Brain microvascular endothelial cell (primary cell): Measurements from ENCODE around the gene MAP4K5.
A peak's percentile ranks its signal among the peaks of the same experiment; 100 is the strongest.
"Not testable (repeated sequence)": the region's sequence is repeated elsewhere in the genome, so short reads cannot be mapped to it uniquely, and the experiment has no call there.

Experiments
- DNase-seq: peaks from one replicate; pipeline ENCODE4 v3.0.0-alpha.2; 2020
- H3K27ac ChIP-seq: fragments of 250-450 bp; sonication (Bioruptor Pico); 2 replicates; pipeline ENCODE4 v1.5.1; 2020; ENCODE audit warnings: mild to moderate bottlenecking, moderate library complexity
- H3K27me3 ChIP-seq: fragments of 250-450 bp; sonication (Bioruptor Pico); replicated peaks from 2 replicates; pipeline ENCODE4 v1.5.1; 2020; ENCODE audit warnings: mild to moderate bottlenecking
- H3K36me3 ChIP-seq: fragments of 250-450 bp; sonication (Bioruptor Pico); replicated peaks from 2 replicates; pipeline ENCODE4 v1.5.1; 2020; ENCODE audit warnings: mild to moderate bottlenecking
- H3K4me3 ChIP-seq: 2 replicates; pipeline ENCODE4 v1.5.1; 2011; ENCODE audit warnings: low read depth, mild to moderate bottlenecking, control low read depth, low read length, moderate library complexity
- in situ Hi-C: cut with HindIII; loops from 2 replicates; pipeline ENCODE4 v1.10.0; 2017; ENCODE audit warnings: low sequenced_read_pairs, low pct_ligation_motif_present
- TF ChIP-seq, protein P1 (sequence below): IDR thresholded peaks from 2 replicates; pipeline ENCODE4 v1.5.1; 2011; ENCODE audit warnings: low read depth, mild to moderate bottlenecking, moderate library complexity, low read length, control low read depth, inconsistent platforms; ENCODE audit errors: missing control alignments

Gene MAP4K5

DNA sequence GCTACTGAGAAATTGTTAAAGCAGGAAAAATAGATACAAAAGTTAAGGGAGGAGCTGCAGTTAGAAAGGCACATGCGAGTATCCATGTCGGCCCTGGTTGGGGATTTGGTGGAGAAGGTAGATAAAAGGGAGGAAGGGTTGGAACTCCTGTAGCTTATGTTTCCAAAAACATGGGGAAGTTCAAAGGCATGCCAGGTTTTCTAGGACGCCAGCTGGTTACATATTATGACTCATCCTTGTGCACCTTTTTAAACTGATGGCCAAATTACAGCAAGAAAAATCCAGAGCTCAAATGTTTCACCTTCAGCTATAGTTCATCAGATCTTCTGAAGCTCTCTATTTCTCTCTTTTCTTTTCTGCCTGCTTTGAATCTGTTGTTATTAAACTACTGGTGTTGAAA is 13.2 kb upstream of the MAP4K5 start:
- TF ChIP-seq, protein P1, sequence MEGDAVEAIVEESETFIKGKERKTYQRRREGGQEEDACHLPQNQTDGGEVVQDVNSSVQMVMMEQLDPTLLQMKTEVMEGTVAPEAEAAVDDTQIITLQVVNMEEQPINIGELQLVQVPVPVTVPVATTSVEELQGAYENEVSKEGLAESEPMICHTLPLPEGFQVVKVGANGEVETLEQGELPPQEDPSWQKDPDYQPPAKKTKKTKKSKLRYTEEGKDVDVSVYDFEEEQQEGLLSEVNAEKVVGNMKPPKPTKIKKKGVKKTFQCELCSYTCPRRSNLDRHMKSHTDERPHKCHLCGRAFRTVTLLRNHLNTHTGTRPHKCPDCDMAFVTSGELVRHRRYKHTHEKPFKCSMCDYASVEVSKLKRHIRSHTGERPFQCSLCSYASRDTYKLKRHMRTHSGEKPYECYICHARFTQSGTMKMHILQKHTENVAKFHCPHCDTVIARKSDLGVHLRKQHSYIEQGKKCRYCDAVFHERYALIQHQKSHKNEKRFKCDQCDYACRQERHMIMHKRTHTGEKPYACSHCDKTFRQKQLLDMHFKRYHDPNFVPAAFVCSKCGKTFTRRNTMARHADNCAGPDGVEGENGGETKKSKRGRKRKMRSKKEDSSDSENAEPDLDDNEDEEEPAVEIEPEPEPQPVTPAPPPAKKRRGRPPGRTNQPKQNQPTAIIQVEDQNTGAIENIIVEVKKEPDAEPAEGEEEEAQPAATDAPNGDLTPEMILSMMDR = no peak
- Histone ChIP-seq H3K27me3 (no peaks in the 10 kb centered on the region), H3K4me3 (no peak overlapping the region), H3K27ac (no peak overlapping the region), H3K36me3 (no peaks in the 10 kb centered on the region)
- DNase-seq = no peak
- in situ Hi-C loops = no loop called here

DNA sequence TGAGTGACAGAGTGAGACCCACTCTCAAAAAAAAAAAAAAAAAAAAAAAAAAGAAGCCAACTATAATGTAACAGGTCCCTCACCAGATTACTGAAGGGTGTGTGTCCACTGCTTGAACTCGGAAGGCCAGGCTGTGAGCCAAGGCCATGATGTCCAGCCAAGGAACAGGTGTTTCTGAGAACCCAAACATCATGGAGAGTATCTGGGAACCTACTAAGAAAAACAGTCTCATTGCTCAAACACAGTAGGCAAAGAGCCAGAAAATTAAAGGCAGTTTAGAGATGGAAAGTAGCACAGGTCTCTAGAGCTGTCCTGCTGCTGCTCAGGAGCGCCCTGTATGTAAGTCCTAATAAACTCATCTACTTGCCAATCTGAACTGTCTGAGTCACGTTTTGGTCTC is 12.5 kb upstream of the MAP4K5 start:
- TF ChIP-seq, protein P1 = no peak
- H3K27me3 ChIP-seq = no peaks in the 10 kb centered on the region
- H3K4me3 ChIP-seq = no peak overlapping the region
- in situ Hi-C loops = no loop called here
- H3K27ac ChIP-seq = no peak overlapping the region
- DNase-seq = no peak
- no peaks in the 10 kb centered on the region for H3K36me3 ChIP-seq

DNA sequence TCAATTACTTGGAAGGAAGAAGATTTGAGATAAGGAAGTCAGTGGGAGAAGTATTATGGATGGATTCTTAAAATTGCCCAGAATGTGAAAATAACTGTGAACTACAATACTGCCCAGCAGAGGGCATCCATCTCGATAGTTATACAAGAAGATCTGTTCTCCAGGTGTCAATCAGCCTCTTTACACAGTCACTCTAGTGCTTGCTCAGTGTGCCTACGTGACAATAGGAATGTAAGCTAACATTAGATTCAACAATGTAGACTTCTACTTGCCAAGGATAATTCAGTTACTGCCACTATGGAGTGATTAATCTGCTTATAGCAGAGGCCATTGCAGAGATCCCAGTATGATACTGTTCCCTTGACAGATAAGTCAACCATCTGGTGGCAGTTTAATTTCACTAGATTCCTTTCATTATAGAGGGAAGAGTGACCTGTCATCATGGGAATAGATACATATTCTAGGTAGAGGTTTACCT is 10.6 kb upstream of the MAP4K5 start:
- DNase-seq = peak; percentile 59
- TF ChIP-seq, protein P1 = peak; percentile 67
- Histone ChIP-seq H3K27ac (no peak overlapping the region), H3K4me3 (no peak overlapping the region), H3K36me3 (no peaks in the 10 kb centered on the region), H3K27me3 (no peaks in the 10 kb centered on the region)
- in situ Hi-C loops = no loop called here

DNA sequence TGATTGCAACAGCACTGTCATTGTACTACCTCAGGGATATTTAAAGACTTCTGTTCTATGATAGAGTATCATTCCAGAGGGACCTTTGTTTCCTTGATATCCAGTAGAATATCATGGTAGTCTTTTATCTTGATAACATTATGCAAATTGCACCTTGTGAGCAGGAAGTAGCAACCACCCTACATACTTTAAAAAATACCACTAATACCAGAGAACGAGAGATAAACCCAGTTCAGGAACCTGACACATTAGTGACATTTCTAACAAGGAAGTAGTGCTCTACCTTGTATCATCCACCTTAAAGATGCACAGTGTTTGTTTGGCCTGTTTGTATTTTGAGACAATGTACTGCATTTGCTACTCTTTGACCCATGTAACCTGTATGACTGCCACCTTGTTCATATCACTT is 8.8 kb upstream of the MAP4K5 start:
- TF ChIP-seq, protein P1 = no peak
- no peaks in the 10 kb centered on the region for H3K36me3 ChIP-seq
- no peaks in the 10 kb centered on the region for H3K27me3 ChIP-seq
- no peak overlapping the region for H3K27ac ChIP-seq
- no peak for DNase-seq
- no peak overlapping the region for H3K4me3 ChIP-seq
- in situ Hi-C loops = no loop called here

DNA sequence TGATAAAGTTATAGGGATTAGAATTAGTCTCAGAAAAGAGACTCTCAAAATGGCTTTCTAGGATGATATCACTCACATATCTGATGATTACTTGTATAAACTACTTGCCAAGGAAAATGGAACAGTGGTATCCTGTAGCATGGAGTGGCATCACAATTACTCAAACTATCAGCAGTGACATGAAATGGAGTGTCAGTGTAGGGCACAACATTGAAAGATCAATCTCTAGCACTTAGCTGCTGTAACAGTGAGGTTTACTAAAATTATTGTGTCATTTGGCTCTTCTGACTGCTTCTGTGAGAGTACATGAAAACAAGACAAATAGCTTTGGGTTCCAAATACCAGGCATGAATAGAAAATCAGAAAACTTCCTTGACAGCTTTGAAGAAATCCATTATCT is 6.7 kb upstream of the MAP4K5 start:
- no peaks in the 10 kb centered on the region for H3K27me3 ChIP-seq
- no peaks in the 10 kb centered on the region for H3K36me3 ChIP-seq
- DNase-seq = no peak
- no peak overlapping the region for H3K27ac ChIP-seq
- in situ Hi-C loops = no loop called here
- TF ChIP-seq, protein P1 = no peak
- H3K4me3 ChIP-seq = no peak overlapping the region

DNA sequence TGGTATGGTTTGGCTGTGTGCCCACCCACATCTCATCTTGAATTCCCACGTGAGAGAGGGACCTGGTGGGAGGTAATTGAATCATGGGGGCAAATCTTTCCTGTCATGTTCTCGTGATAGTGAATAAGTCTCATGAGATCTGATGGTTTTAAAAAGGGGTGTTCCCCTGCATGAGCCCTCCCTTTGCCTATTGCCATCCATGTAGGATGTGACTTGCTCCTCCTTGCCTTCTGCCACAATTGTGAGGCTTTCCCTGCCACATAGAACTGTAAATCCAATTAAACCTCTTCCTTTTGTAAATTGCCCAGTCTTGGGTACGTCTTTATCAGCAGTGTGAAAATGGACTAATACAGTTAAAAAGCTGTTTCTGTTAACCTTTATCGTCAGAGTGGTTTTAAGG is 5.7 kb upstream of the MAP4K5 start:
- H3K36me3 ChIP-seq, H3K4me3 ChIP-seq, H3K27ac ChIP-seq, DNase-seq, in situ Hi-C loops, H3K27me3 ChIP-seq: not testable (repeated sequence)
